ENCODE measurements around the gene CLEC16A.

Gene CLEC16A

GRCh38 chr16:10992112-10992511, 47.7 kb downstream of the CLEC16A start:
- no peak for DNase-seq

- no peak for DNase-seq
Measured at GRCh38 chr16:10992797-10993196, 48.4 kb downstream of the CLEC16A start.

- no peak for DNase-seq
Measured at GRCh38 chr16:10993649-10994048, 49.3 kb downstream of the CLEC16A start.

GRCh38 chr16:10994571-10994970, 50.2 kb downstream of the CLEC16A start:
- DNase-seq, result no peak

- DNase-seq, result no peak
Measured at GRCh38 chr16:10995565-10995964, 51.2 kb downstream of the CLEC16A start.

GRCh38 chr16:10997485-10997884, 53.1 kb downstream of the CLEC16A start:
- DNase-seq, result no peak

- DNase-seq, result no peak
Measured at GRCh38 chr16:10999300-10999699, 54.9 kb downstream of the CLEC16A start.

GRCh38 chr16:11001611-11002010, 57.2 kb downstream of the CLEC16A start:
- no peak for DNase-seq

GRCh38 chr16:11003141-11003540, 58.8 kb downstream of the CLEC16A start:
- no peak for DNase-seq

GRCh38 chr16:11004351-11004750, 60.0 kb downstream of the CLEC16A start:
- no peak for DNase-seq

GRCh38 chr16:11004973-11005610, 60.7 kb downstream of the CLEC16A start:
- no peak for DNase-seq

GRCh38 chr16:11005611-11005975, 61.2 kb downstream of the CLEC16A start:
- no peak for DNase-seq

- no peak for DNase-seq
Measured at GRCh38 chr16:11006656-11007055, 62.3 kb downstream of the CLEC16A start.

- peak; percentile 10 for DNase-seq
Measured at GRCh38 chr16:11007714-11008280, 63.4 kb downstream of the CLEC16A start.

GRCh38 chr16:11009027-11009755, 64.8 kb downstream of the CLEC16A start:
- DNase-seq, result no peak

- DNase-seq, result no peak
Measured at GRCh38 chr16:11010575-11011221, 66.3 kb downstream of the CLEC16A start.

GRCh38 chr16:11011326-11011725, 67.0 kb downstream of the CLEC16A start:
- DNase-seq, result no peak

- no peak for DNase-seq
Measured at GRCh38 chr16:11012841-11013240, 68.5 kb downstream of the CLEC16A start.

GRCh38 chr16:11014136-11014535, 69.8 kb downstream of the CLEC16A start:
- no peak for DNase-seq

GRCh38 chr16:11015076-11015475, 70.7 kb downstream of the CLEC16A start:
- DNase-seq, result no peak

GRCh38 chr16:11015607-11016006, 71.2 kb downstream of the CLEC16A start:
- no peak for DNase-seq

- no peak for DNase-seq
Measured at GRCh38 chr16:11016524-11016988, 72.2 kb downstream of the CLEC16A start.

- DNase-seq, result no peak
Measured at GRCh38 chr16:11016993-11017392, 72.6 kb downstream of the CLEC16A start.

- DNase-seq, result no peak
Measured at GRCh38 chr16:11017499-11017898, 73.1 kb downstream of the CLEC16A start.

Data from midbrain (tissue), 1 donor.